ENCODE measurements around the gene DNAJC18.

GRCh38 chr5:139451176-139451575 lies 11.9 kb upstream of the DNAJC18 start:
- TF ChIP-seq EP300 (IDR thresholded peaks at IDR 0.05) (no peak), POLR2A (IDR thresholded peaks at IDR 0.05) (no peak)

Data from tibial nerve (tissue), 3 donors.